ENCODE data around the gene TUBGCP3.
A peak's percentile ranks its signal among the peaks of the same experiment; 100 is the strongest.
"Not testable (repeated sequence)": the region's sequence is repeated elsewhere in the genome, so short reads cannot be mapped to it uniquely, and the experiment has no call there.

The TUBGCP3 gene

GRCh38 chr13:112587764-112588489 lies at the start of gene TUBGCP3:
Gene TUBGCP3, minus strand, starts transcription at chr13:112588153. Its CDS starts 173 bp downstream, at chr13:112587980.
- no peak for TF ChIP-seq CTCF (IDR thresholded peaks at IDR 0.05; ENCODE audit: control insufficient read depth, extremely low read depth, insufficient read depth)
- no peak for DNase-seq (ENCODE audit: low read depth)
- peak within 1 kb of the TSS; percentile 78 for H3K4me3 ChIP-seq (ENCODE audit: low read depth, low read length)

GRCh38 chr13:112637017-112637801 lies 49.3 kb upstream of the TUBGCP3 start:
- no peak overlapping the region for H3K4me3 ChIP-seq (ENCODE audit: low read depth, low read length)
- DNase-seq (ENCODE audit: low read depth), result no peak
- TF ChIP-seq CTCF (IDR thresholded peaks at IDR 0.05; ENCODE audit: control insufficient read depth, extremely low read depth, insufficient read depth), result no peak

- DNase-seq (ENCODE audit: low read depth), result no peak
- no peak for TF ChIP-seq CTCF (IDR thresholded peaks at IDR 0.05; ENCODE audit: control insufficient read depth, extremely low read depth, insufficient read depth)
Observed at GRCh38 chr13:112636401-112636975, 48.5 kb upstream of the TUBGCP3 start.

GRCh38 chr13:112635323-112635722 lies 47.4 kb upstream of the TUBGCP3 start:
- H3K4me3 ChIP-seq (ENCODE audit: low read depth, low read length), result no peak overlapping the region
- TF ChIP-seq CTCF (IDR thresholded peaks at IDR 0.05; ENCODE audit: control insufficient read depth, extremely low read depth, insufficient read depth), result no peak
- no peak for DNase-seq (ENCODE audit: low read depth)

More at GRCh38 chr13:112636401-112636975, 48.5 kb upstream of the TUBGCP3 start:
- no peak overlapping the region for H3K4me3 ChIP-seq (ENCODE audit: low read depth, low read length)

GRCh38 chr13:112634102-112634501 lies 46.1 kb upstream of the TUBGCP3 start:
- H3K4me3 ChIP-seq (ENCODE audit: low read depth, low read length), result no peak overlapping the region
- no peak for TF ChIP-seq CTCF (IDR thresholded peaks at IDR 0.05; ENCODE audit: control insufficient read depth, extremely low read depth, insufficient read depth)
- DNase-seq (ENCODE audit: low read depth), result no peak

GRCh38 chr13:112630226-112630625 lies 42.3 kb upstream of the TUBGCP3 start:
- not testable (repeated sequence) for DNase-seq (ENCODE audit: low read depth); H3K4me3 ChIP-seq (ENCODE audit: low read depth, low read length)

GRCh38 chr13:112629161-112629560 lies 41.2 kb upstream of the TUBGCP3 start:
- no peak for TF ChIP-seq CTCF (IDR thresholded peaks at IDR 0.05; ENCODE audit: control insufficient read depth, extremely low read depth, insufficient read depth)
- DNase-seq (ENCODE audit: low read depth), result no peak
- no peak overlapping the region for H3K4me3 ChIP-seq (ENCODE audit: low read depth, low read length)

- not testable (repeated sequence) for H3K4me3 ChIP-seq (ENCODE audit: low read depth, low read length); DNase-seq (ENCODE audit: low read depth)
Observed at GRCh38 chr13:112627613-112628012, 39.7 kb upstream of the TUBGCP3 start.

Measured in LNCaP clone FGC (cell line).